Mesenchymal stem cell (in vitro differentiated cells and primary cell): ENCODE data around the gene PNCK.

Experiments
- DNase-seq: peaks from one replicate; pipeline ENCODE4 v3.0.0-alpha.2; 2013
- H2AFZ ChIP-seq: one replicate; pipeline ENCODE4 v1.6.1; 2013; ENCODE audit warnings: low read depth, mild to moderate bottlenecking, control low read depth, inconsistent platforms, low read length, moderate library complexity
- H2AK5ac ChIP-seq: 2 replicates; pipeline ENCODE4 v1.6.1; 2013; ENCODE audit warnings: low read length, moderate library complexity, mild to moderate bottlenecking, inconsistent platforms; ENCODE audit not compliant: severe bottlenecking
- H2BK120ac ChIP-seq: one replicate; pipeline ENCODE4 v1.6.1; 2013; ENCODE audit warnings: low read depth, mild to moderate bottlenecking, inconsistent platforms, low read length, moderate library complexity
- H2BK12ac ChIP-seq, 2 experiments: one replicate each; pipeline ENCODE4 v1.6.1; 2013; ENCODE audit warnings: inconsistent platforms in 2 of 2, low read length in 2 of 2, mild to moderate bottlenecking in 2 of 2, moderate library complexity in 2 of 2, control low read depth in 1 of 2
- H2BK15ac ChIP-seq: one replicate; pipeline ENCODE4 v1.6.1; 2013; ENCODE audit warnings: mild to moderate bottlenecking, low read depth, inconsistent platforms; ENCODE audit not compliant: poor library complexity, severe bottlenecking
- H2BK5ac ChIP-seq: 2 replicates; pipeline ENCODE4 v1.6.1; 2013; ENCODE audit warnings: low read depth, mild to moderate bottlenecking, low read length, control low read depth, inconsistent platforms; ENCODE audit not compliant: poor library complexity, severe bottlenecking
- H3K14ac ChIP-seq, 2 experiments: one replicate each; pipeline ENCODE4 v1.6.1; 2013; ENCODE audit warnings: inconsistent platforms in 2 of 2, low read length in 2 of 2, control low read depth in 1 of 2, mild to moderate bottlenecking in 1 of 2, moderate library complexity in 1 of 2
- H3K18ac ChIP-seq, 2 experiments: one replicate each; pipeline ENCODE4 v1.6.1; 2013; ENCODE audit warnings: inconsistent platforms in 2 of 2, low read length in 2 of 2, control low read depth in 1 of 2, low read depth in 1 of 2, mild to moderate bottlenecking in 1 of 2
- H3K23ac ChIP-seq, 2 experiments: one replicate each; pipeline ENCODE4 v1.6.1; 2013; ENCODE audit warnings: inconsistent platforms in 2 of 2, low read length in 2 of 2, mild to moderate bottlenecking in 2 of 2, moderate library complexity in 2 of 2, control low read depth in 1 of 2
- H3K27ac ChIP-seq: 2 replicates; pipeline ENCODE4 v1.5.1; 2013; ENCODE audit warnings: mild to moderate bottlenecking, moderate library complexity, low read length, control low read depth, inconsistent platforms; ENCODE audit not compliant: poor library complexity, severe bottlenecking
- H3K27me3 ChIP-seq, 2 experiments: 2 replicates each; pipeline versions ENCODE4 v1.6.1 to v1.7.0; 2013; ENCODE audit warnings: low read length in 2 of 2, mild to moderate bottlenecking in 2 of 2, moderate library complexity in 2 of 2, control low read depth in 1 of 2, inconsistent platforms in 1 of 2; ENCODE audit not compliant: control insufficient read depth in 1 of 2, insufficient read depth in 1 of 2
- H3K36me3 ChIP-seq, 2 experiments: 2 replicates each; pipeline versions ENCODE4 v1.6.1 to v1.7.0; 2013; ENCODE audit warnings: low read length in 2 of 2, control low read depth in 1 of 2, inconsistent platforms in 1 of 2, low read depth in 1 of 2, mild to moderate bottlenecking in 1 of 2; ENCODE audit not compliant: insufficient read depth in 2 of 2, control insufficient read depth in 1 of 2
- H3K4ac ChIP-seq, 2 experiments: one replicate each; pipeline ENCODE4 v1.6.1; 2013; ENCODE audit warnings: inconsistent platforms in 2 of 2, low read length in 2 of 2, mild to moderate bottlenecking in 2 of 2, moderate library complexity in 2 of 2, control low read depth in 1 of 2, low read depth in 1 of 2
- H3K4me1 ChIP-seq: 2 replicates; pipeline ENCODE4 v1.6.1; 2013; ENCODE audit warnings: low read depth, low read length, control low read depth; ENCODE audit not compliant: control insufficient read depth, insufficient read depth
- H3K4me2 ChIP-seq: 2 replicates; pipeline ENCODE4 v1.6.1; 2013; ENCODE audit warnings: low read length, mild to moderate bottlenecking, inconsistent platforms; ENCODE audit not compliant: poor library complexity, severe bottlenecking
- H3K4me3 ChIP-seq, 2 experiments: 2 replicates each; pipeline versions ENCODE4 v1.5.1 to v1.7.0; 2013; ENCODE audit warnings: low read length in 2 of 2, mild to moderate bottlenecking in 2 of 2, control low read depth in 1 of 2, low read depth in 1 of 2; ENCODE audit not compliant: insufficient read depth in 1 of 2
- H3K79me1 ChIP-seq: replicated peaks from 2 replicates; pipeline ENCODE4 v1.6.1; 2013; ENCODE audit warnings: mild to moderate bottlenecking, control low read depth, low read length, inconsistent platforms; ENCODE audit not compliant: poor library complexity, severe bottlenecking
- H3K9ac ChIP-seq: 2 replicates; pipeline ENCODE4 v1.7.0; 2013; ENCODE audit warnings: mild to moderate bottlenecking, low read length, moderate library complexity
- H3K9me3 ChIP-seq: 2 replicates; pipeline ENCODE4 v1.7.0; 2013; ENCODE audit warnings: mild to moderate bottlenecking, low read length; ENCODE audit not compliant: control insufficient read depth
- H4K8ac ChIP-seq: one replicate; pipeline ENCODE4 v1.6.1; 2013; ENCODE audit warnings: inconsistent platforms, mild to moderate bottlenecking, low read length, moderate library complexity
- H4K91ac ChIP-seq: one replicate; pipeline ENCODE4 v1.6.1; 2013; ENCODE audit warnings: mild to moderate bottlenecking, low read length, inconsistent platforms
- WGBS: methylation state at CpG from one replicate; pipeline ENCODE4 v1.1.7; 2013; ENCODE audit warnings: mixed read lengths; 5-methylcytosine and 5-hydroxymethylcytosine counted together

The PNCK gene

GRCh38 chrX:153646620-153647373 is 26.8 kb downstream of the PNCK start, which contains the start of gene DUSP9:
DUSP9 (plus strand) TSS chrX:153647203; CDS start chrX:153647954, 751 bp downstream.
- Histone ChIP-seq H2BK120ac (no peak within 1 kb of the TSS), H3K9me3 (no peaks in the 10 kb centered on the region), H2AK5ac (no peak within 1 kb of the TSS), H4K8ac (no peak within 1 kb of the TSS), H3K36me3 (no peaks in the 10 kb centered on the region), H3K4me3 (peak within 1 kb of the TSS in 1 of 2 experiments; percentile 36), H3K9ac (no peak within 1 kb of the TSS), H3K4ac (no peak within 1 kb of the TSS), H3K23ac (no peak within 1 kb of the TSS), H3K4me2 (peak within 1 kb of the TSS; percentile 63), H2BK5ac (no peak within 1 kb of the TSS), H3K27ac (no peak within 1 kb of the TSS), H3K14ac (no peak within 1 kb of the TSS), H3K79me1 (no peaks in the 10 kb centered on the region), H3K4me1 (peaks cover 32% of the 10 kb centered on the region), H3K18ac (no peak within 1 kb of the TSS), H2AFZ (no peak within 1 kb of the TSS), H4K91ac (no peak within 1 kb of the TSS), H2BK12ac (no peak within 1 kb of the TSS), H3K27me3 (peaks cover 46 to 62% of the 10 kb centered on the region in 2 experiments), H2BK15ac (no peak within 1 kb of the TSS)
- 38% methylated on average over 5 of the region's 53 CpGs for WGBS
- DNase-seq = peak; percentile 12

- Histone ChIP-seq H2BK15ac (no peak overlapping the region), H3K9me3 (no peaks in the 10 kb centered on the region), H3K79me1 (no peaks in the 10 kb centered on the region), H2BK120ac (no peak overlapping the region), H2AFZ (no peak overlapping the region), H2AK5ac (no peak overlapping the region), H3K4ac (no peak overlapping the region), H3K14ac (no peak overlapping the region), H3K18ac (no peak overlapping the region), H3K27me3 (peaks cover 47 to 62% of the 10 kb centered on the region in 2 experiments), H3K27ac (no peak overlapping the region), H3K4me2 (no peak overlapping the region), H4K8ac (no peak overlapping the region), H3K23ac (no peak overlapping the region), H3K36me3 (no peaks in the 10 kb centered on the region), H3K4me1 (peaks cover 36% of the 10 kb centered on the region), H3K4me3 (no peak overlapping the region), H3K9ac (no peak overlapping the region), H4K91ac (no peak overlapping the region), H2BK12ac (no peak overlapping the region), H2BK5ac (no peak overlapping the region)
- no peak for DNase-seq
- 74% methylated on average over 7 of the region's 10 CpGs for whole genome bisulfite sequencing
These were observed 27.6 kb downstream of the PNCK start for GRCh38 chrX:153645921-153646488.

DNA sequence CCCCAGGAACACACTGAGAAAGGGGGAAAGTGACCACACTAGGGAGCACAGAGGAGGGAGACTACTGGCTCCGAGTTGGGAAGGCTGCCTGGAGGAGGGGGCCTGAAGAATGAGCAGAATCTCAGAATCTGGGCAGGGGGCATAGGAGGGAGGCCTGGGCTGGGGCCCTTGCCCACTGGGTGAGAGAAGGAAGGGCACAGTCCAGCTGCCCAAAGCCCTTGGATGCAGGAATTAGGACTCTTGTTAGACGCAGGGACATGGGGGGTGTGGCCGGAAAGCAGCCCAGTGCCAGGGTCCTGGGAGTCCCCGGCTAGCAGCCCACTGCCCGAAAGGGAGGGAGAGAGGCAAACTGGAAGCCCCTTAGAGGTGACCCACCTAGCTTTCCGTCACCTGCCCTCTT is 28.5 kb downstream of the PNCK start:
- H2AK5ac ChIP-seq = no peak overlapping the region
- no peak overlapping the region for H3K4ac ChIP-seq
- no peak overlapping the region for H4K91ac ChIP-seq
- H3K79me1 ChIP-seq = no peaks in the 10 kb centered on the region
- no peak overlapping the region for H2BK120ac ChIP-seq
- H2BK12ac ChIP-seq = no peak overlapping the region
- no peak overlapping the region for H4K8ac ChIP-seq
- no peak overlapping the region for H3K18ac ChIP-seq
- DNase-seq = no peak
- H3K4me1 ChIP-seq = peaks cover 36% of the 10 kb centered on the region
- no peak overlapping the region for H2BK15ac ChIP-seq
- no peak overlapping the region for H3K9ac ChIP-seq
- no peak overlapping the region for H3K4me2 ChIP-seq
- 80% methylated on average over 6 of the region's 6 CpGs for WGBS
- no peak overlapping the region for H3K27ac ChIP-seq
- H2AFZ ChIP-seq = no peak overlapping the region
- no peaks in the 10 kb centered on the region for H3K36me3 ChIP-seq
- peaks cover 52 to 66% of the 10 kb centered on the region in 2 experiments for H3K27me3 ChIP-seq
- H2BK5ac ChIP-seq = no peak overlapping the region
- no peaks in the 10 kb centered on the region for H3K9me3 ChIP-seq
- no peak overlapping the region for H3K4me3 ChIP-seq
- no peak overlapping the region for H3K14ac ChIP-seq
- H3K23ac ChIP-seq = no peak overlapping the region

DNA sequence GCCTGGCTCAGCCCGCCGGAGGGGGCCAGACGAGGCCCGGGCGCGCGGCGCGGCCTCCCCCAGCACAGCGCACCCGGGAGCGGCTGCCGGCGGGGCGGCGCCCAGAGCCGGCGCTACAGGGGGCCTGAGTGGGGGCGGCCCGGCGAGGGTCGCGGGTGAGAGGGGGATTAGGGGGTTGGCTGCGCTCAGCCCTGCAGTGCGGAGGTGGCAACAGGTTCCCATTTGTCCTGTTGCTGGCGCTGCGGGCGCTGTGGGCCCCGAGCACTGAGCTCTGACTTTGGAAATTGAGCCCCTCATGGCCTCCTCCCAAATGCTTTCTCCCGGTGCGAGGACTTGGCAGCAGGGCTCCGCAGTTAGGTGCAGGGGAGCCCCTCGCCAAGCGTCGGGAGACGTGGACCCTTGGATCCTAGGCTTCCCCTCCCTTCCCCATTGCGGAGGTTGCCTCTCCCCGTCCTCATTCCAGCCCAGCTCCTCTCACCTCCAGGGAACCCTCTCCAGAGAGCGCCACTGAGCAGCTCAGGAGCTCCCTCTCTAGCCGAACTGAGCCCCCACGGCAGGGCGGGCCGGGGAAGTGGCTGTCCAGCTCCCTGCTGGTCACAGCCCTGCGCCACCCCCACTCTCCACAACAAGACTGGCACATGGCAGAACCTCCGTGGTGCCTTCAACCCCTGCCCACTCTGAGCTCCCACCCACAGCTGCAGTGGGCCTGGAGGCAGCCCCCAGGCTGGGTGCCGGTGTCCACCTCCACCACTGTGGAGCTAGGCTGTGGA is 29.1 kb downstream of the PNCK start:
- no peak overlapping the region for H2BK15ac ChIP-seq
- H3K14ac ChIP-seq = no peak overlapping the region
- peaks cover 52 to 71% of the 10 kb centered on the region in 2 experiments for H3K27me3 ChIP-seq
- WGBS = 6% methylated on average over 18 of the region's 46 CpGs
- H3K4me2 ChIP-seq = peak overlapping the region; percentile 16
- H3K4me3 ChIP-seq = no peak overlapping the region
- no peak overlapping the region for H4K91ac ChIP-seq
- peak overlapping the region in 1 of 2 experiments; percentile 12 for H3K18ac ChIP-seq
- no peak overlapping the region for H2BK120ac ChIP-seq
- no peak overlapping the region for H2BK5ac ChIP-seq
- no peak overlapping the region for H3K27ac ChIP-seq
- H2AK5ac ChIP-seq = no peak overlapping the region
- no peak overlapping the region for H3K23ac ChIP-seq
- no peak overlapping the region for H2AFZ ChIP-seq
- no peak overlapping the region for H4K8ac ChIP-seq
- H3K79me1 ChIP-seq = no peaks in the 10 kb centered on the region
- H3K4me1 ChIP-seq = peaks cover 36% of the 10 kb centered on the region
- H3K9me3 ChIP-seq = no peaks in the 10 kb centered on the region
- H2BK12ac ChIP-seq = no peak overlapping the region
- H3K4ac ChIP-seq = no peak overlapping the region
- H3K9ac ChIP-seq = no peak overlapping the region
- H3K36me3 ChIP-seq = no peaks in the 10 kb centered on the region
- DNase-seq = no peak
